NCI-H524 treated with DMSO at 0.1 percent for 48 hours (cell line): Measurements from ENCODE around the gene ZMAT5.
"Not testable (repeated sequence)": the region's sequence is repeated elsewhere in the genome, so short reads cannot be mapped to it uniquely, and the experiment has no call there.

Experiments
- DNase-seq: peaks from one replicate; lab custom pipeline; 2025; lab: John Stamatoyannopoulos, UW

The ZMAT5 gene

GRCh38 chr22:29786031-29786430 is 19.2 kb upstream of the ZMAT5 start:
- DNase-seq = no peak

GRCh38 chr22:29784451-29785361 is 17.9 kb upstream of the ZMAT5 start:
- DNase-seq = no peak

GRCh38 chr22:29782061-29782845 is 15.4 kb upstream of the ZMAT5 start:
- DNase-seq = no peak

GRCh38 chr22:29780748-29781676 is 14.2 kb upstream of the ZMAT5 start:
- no peak for DNase-seq

GRCh38 chr22:29780220-29780619 is 13.4 kb upstream of the ZMAT5 start:
- no peak for DNase-seq

GRCh38 chr22:29773233-29773632 is 6.4 kb upstream of the ZMAT5 start:
- no peak for DNase-seq

- DNase-seq = peak; percentile 99
Measured at GRCh38 chr22:29772170-29772641, 5.4 kb upstream of the ZMAT5 start.

GRCh38 chr22:29769723-29770321 is 3.0 kb upstream of the ZMAT5 start:
- no peak for DNase-seq

GRCh38 chr22:29768052-29768693 is 1.4 kb upstream of the ZMAT5 start:
- no peak for DNase-seq

GRCh38 chr22:29767171-29768051 is 604 bp upstream of the ZMAT5 start, which contains the start of gene UQCR10:
UQCR10 (plus strand) TSS chr22:29767369; CDS start chr22:29767399, 30 bp downstream.
- DNase-seq = peak; percentile 59

GRCh38 chr22:29765905-29766631 is 739 bp downstream of the ZMAT5 start:
- DNase-seq = no peak

GRCh38 chr22:29762263-29762662 is 4.5 kb downstream of the ZMAT5 start:
- no peak for DNase-seq

- DNase-seq = no peak
Measured at GRCh38 chr22:29758959-29759358, 7.8 kb downstream of the ZMAT5 start.

- no peak for DNase-seq
Measured at GRCh38 chr22:29758068-29758622, 8.7 kb downstream of the ZMAT5 start.

- no peak for DNase-seq
Measured at GRCh38 chr22:29757096-29757495, 9.7 kb downstream of the ZMAT5 start.

GRCh38 chr22:29756341-29756740 is 10.5 kb downstream of the ZMAT5 start:
- no peak for DNase-seq

- DNase-seq = no peak
Measured at GRCh38 chr22:29755889-29756288, 10.9 kb downstream of the ZMAT5 start.

- not testable (repeated sequence) for DNase-seq
Measured at GRCh38 chr22:29754658-29755395, 12.0 kb downstream of the ZMAT5 start.
